ENCODE results near the gene PCCB. TPM values are rescaled to one million over a fixed set of nuclear protein-coding genes. Genes with fewer than 3 reads are reported as not detected.
A peak's percentile ranks its signal among the peaks of the same experiment; 100 is the strongest.
"Not testable (repeated sequence)": the region's sequence is repeated elsewhere in the genome, so short reads cannot be mapped to it uniquely, and the experiment has no call there.

Gene PCCB
- total RNA-seq, 1 donor from 2014 or later, result 106 TPM

DNA sequence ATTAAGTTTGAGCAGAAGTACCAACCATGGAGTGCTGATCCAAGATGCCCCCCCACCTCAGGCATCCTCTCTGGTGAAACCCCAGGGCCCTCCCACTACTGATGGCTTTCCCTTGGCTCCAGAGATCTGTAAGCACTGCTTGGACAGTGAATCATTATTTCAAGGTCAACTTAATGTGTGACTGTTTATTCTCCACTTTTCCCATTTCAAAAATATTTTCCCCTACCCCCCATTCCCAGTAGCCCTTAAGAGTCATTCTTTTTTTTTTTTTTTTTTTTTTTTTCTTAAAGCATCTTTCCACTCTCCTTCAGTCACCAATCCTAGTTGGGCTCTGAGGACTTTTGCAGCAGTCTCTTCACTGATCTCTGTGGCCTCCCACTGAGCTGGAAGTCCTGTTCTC, 82.6 kb downstream of the PCCB start:
- no peak for TF ChIP-seq CTCF (IDR thresholded peaks at IDR 0.05; ENCODE audit: borderline replicate concordance)
- no peak overlapping the region for H3K4me3 ChIP-seq
- no peaks in the 10 kb centered on the region for H3K9me3 ChIP-seq (replicated peaks)
- no peak overlapping the region for H3K27ac ChIP-seq (replicated peaks)
- DNase-seq, result no peak
- no peaks in the 10 kb centered on the region for H3K4me1 ChIP-seq
- intact Hi-C loops (cut with micrococcal nuclease), result no loop called here
- H3K27me3 ChIP-seq (ENCODE audit: low read depth), result no peaks in the 10 kb centered on the region
- peaks cover 79% of the 10 kb centered on the region for H3K36me3 ChIP-seq

GRCh38 chr3:136334209-136334608, 84.1 kb downstream of the PCCB start:
- intact Hi-C loops (cut with micrococcal nuclease), result no loop called here
- no peaks in the 10 kb centered on the region for H3K4me1 ChIP-seq
- no peak for TF ChIP-seq CTCF (IDR thresholded peaks at IDR 0.05; ENCODE audit: borderline replicate concordance)
- peaks cover 77% of the 10 kb centered on the region for H3K36me3 ChIP-seq
- no peaks in the 10 kb centered on the region for H3K9me3 ChIP-seq (replicated peaks)
- no peaks in the 10 kb centered on the region for H3K27me3 ChIP-seq (ENCODE audit: low read depth)
- no peak overlapping the region for H3K4me3 ChIP-seq
- no peak for DNase-seq
- no peak overlapping the region for H3K27ac ChIP-seq (replicated peaks)

GRCh38 chr3:136334726-136335125, 84.6 kb downstream of the PCCB start:
- peaks cover 77% of the 10 kb centered on the region for H3K36me3 ChIP-seq
- not testable (repeated sequence) for H3K27ac ChIP-seq (replicated peaks); DNase-seq

DNA sequence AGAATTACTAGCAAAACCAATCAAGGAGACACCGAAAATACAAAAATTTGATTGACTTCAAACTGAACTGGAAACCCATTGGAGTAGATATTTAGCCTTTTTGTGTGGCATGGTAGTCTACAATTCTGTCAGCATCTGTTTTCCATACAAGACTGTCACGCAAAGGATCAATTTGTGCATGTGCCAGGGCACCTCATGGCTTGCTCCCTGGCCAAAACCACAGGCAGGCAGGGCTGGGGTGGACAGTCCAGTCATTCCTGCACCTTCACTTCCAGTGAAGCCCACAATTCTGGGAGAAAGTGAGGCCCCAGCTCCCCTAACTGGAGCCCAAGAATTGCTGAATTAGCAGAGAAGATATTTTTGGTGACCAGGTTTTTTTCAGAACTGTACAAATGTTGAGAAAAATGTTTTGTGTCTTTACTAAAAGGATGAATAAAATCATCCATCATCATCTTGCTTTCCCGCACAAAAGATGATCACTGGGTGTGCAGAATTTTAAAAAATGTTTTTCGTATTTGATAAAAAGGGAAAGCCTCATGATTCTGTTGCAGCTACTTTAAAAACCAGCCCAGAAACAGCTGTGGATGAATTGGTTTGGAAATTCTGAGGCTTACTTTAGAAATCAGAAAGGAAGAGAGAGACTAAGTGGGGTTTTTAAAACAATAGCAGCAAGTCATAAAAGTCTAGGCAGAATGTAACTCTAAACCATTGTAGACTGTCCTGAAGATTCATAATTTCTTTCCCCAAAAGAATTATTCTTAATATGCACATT, 86.4 kb downstream of the PCCB start:
- DNase-seq, result no peak
- H3K4me1 ChIP-seq, result no peaks in the 10 kb centered on the region
- no peaks in the 10 kb centered on the region for H3K9me3 ChIP-seq (replicated peaks)
- no peak overlapping the region for H3K27ac ChIP-seq (replicated peaks)
- H3K36me3 ChIP-seq, result peaks cover 83% of the 10 kb centered on the region
- H3K27me3 ChIP-seq (ENCODE audit: low read depth), result no peaks in the 10 kb centered on the region
- intact Hi-C loops (cut with micrococcal nuclease), result no loop called here
- no peak for TF ChIP-seq CTCF (IDR thresholded peaks at IDR 0.05; ENCODE audit: borderline replicate concordance)
- no peak overlapping the region for H3K4me3 ChIP-seq

More at GRCh38 chr3:136334726-136335125, 84.6 kb downstream of the PCCB start:
- H3K27me3 ChIP-seq (ENCODE audit: low read depth); intact Hi-C loops (cut with micrococcal nuclease); H3K4me1 ChIP-seq; H3K4me3 ChIP-seq; H3K9me3 ChIP-seq (replicated peaks): not testable (repeated sequence)

DNA sequence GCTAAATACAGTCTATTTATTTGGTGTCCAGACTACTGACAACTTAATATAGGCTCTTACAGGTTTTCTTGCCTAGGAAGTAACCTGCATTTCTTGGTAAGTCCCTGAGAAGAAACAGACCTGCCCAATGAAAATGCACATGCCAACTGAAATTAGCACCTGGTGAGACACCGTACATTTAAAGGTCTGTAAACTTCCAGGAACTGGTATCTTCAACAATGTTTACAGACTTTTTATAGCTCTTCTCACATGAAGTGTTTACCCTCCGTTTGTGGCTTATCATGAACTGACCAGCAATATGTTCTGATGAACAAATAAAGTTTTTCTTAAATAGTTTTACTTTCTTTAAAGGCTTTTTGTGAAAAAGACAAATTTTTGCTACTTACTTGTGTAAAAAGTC, 93.3 kb downstream of the PCCB start:
- Histone ChIP-seq H3K27me3 (ENCODE audit: low read depth) (no peaks in the 10 kb centered on the region), H3K36me3 (peaks cover 53% of the 10 kb centered on the region), H3K27ac (replicated peaks) (no peak overlapping the region), H3K4me1 (peaks cover 15% of the 10 kb centered on the region), H3K9me3 (replicated peaks) (no peaks in the 10 kb centered on the region), H3K4me3 (no peak overlapping the region)
- TF ChIP-seq CTCF (IDR thresholded peaks at IDR 0.05; ENCODE audit: borderline replicate concordance), result no peak
- DNase-seq, result no peak
- intact Hi-C loops (cut with micrococcal nuclease), result no loop called here

- H3K27ac ChIP-seq (replicated peaks), result no peak overlapping the region
- peaks cover 54% of the 10 kb centered on the region for H3K36me3 ChIP-seq
Measured at GRCh38 chr3:136343873-136344555, 93.9 kb downstream of the PCCB start.

More at GRCh38 chr3:136343873-136344555, 93.9 kb downstream of the PCCB start:
- H3K27me3 ChIP-seq (ENCODE audit: low read depth), result no peaks in the 10 kb centered on the region
- intact Hi-C loops (cut with micrococcal nuclease), result no loop called here
- H3K4me1 ChIP-seq, result peaks cover 15% of the 10 kb centered on the region
- H3K9me3 ChIP-seq (replicated peaks), result no peaks in the 10 kb centered on the region
- DNase-seq, result peak; percentile 79
- no peak for TF ChIP-seq CTCF (IDR thresholded peaks at IDR 0.05; ENCODE audit: borderline replicate concordance)
- no peak overlapping the region for H3K4me3 ChIP-seq
